Nucleus accumbens (tissue), 56 donors: ENCODE data around the gene ZZZ3.
"Not testable (repeated sequence)": the region's sequence is repeated elsewhere in the genome, so short reads cannot be mapped to it uniquely, and the experiment has no call there.

ENCODE experiments used
- DNase-seq, 56 donors: peaks; one replicate each; lab custom pipeline; 2025; lab: John Stamatoyannopoulos, UW

Gene ZZZ3

GRCh38 chr1:77672374-77672773 lies 10.1 kb downstream of the ZZZ3 start:
- no peak for DNase-seq

GRCh38 chr1:77671836-77672235 lies 10.6 kb downstream of the ZZZ3 start:
- no peak for DNase-seq

- DNase-seq: no peak
Measured at GRCh38 chr1:77670330-77670729, 12.1 kb downstream of the ZZZ3 start.

- DNase-seq: no peak
Measured at GRCh38 chr1:77668924-77669449, 13.5 kb downstream of the ZZZ3 start.

- no peak for DNase-seq
Measured at GRCh38 chr1:77664939-77665516, 17.4 kb downstream of the ZZZ3 start.

GRCh38 chr1:77661696-77662095 lies 20.8 kb downstream of the ZZZ3 start:
- DNase-seq: no peak

- DNase-seq: no peak
Measured at GRCh38 chr1:77659879-77660593, 22.4 kb downstream of the ZZZ3 start.

GRCh38 chr1:77658271-77658670 lies 24.2 kb downstream of the ZZZ3 start:
- DNase-seq: no peak

GRCh38 chr1:77655431-77655974 lies 27.0 kb downstream of the ZZZ3 start:
- DNase-seq: no peak

- DNase-seq: no peak
Measured at GRCh38 chr1:77652970-77653516, 29.4 kb downstream of the ZZZ3 start.

- DNase-seq: no peak
Measured at GRCh38 chr1:77652268-77652667, 30.2 kb downstream of the ZZZ3 start.

GRCh38 chr1:77649127-77649526 lies 33.3 kb downstream of the ZZZ3 start:
- no peak for DNase-seq

GRCh38 chr1:77646224-77646623 lies 36.2 kb downstream of the ZZZ3 start:
- DNase-seq: not testable (repeated sequence)

- no peak for DNase-seq
Measured at GRCh38 chr1:77643456-77643855, 39.0 kb downstream of the ZZZ3 start.

- no peak for DNase-seq
Measured at GRCh38 chr1:77642941-77643340, 39.5 kb downstream of the ZZZ3 start.

GRCh38 chr1:77642196-77642595 lies 40.3 kb downstream of the ZZZ3 start:
- no peak for DNase-seq

- DNase-seq: no peak
Measured at GRCh38 chr1:77639557-77640069, 42.8 kb downstream of the ZZZ3 start.

- no peak for DNase-seq
Measured at GRCh38 chr1:77639056-77639455, 43.4 kb downstream of the ZZZ3 start.

GRCh38 chr1:77636864-77637263 lies 45.6 kb downstream of the ZZZ3 start:
- DNase-seq: no peak
